Tibial nerve (tissue), 4 donors: Measurements from ENCODE around the gene ELMO1. TPM values are rescaled to one million over a fixed set of nuclear protein-coding genes. Genes with fewer than 3 reads are reported as not detected.

Source experiments
- DNase-seq, 2 donors: peaks; one replicate each; pipeline ENCODE4 v3.0.0-alpha.2; 2019; ENCODE audit warnings: low spot score in 2 of 2
- H3K27ac ChIP-seq, 4 donors: fragments of 200-600 bp; sonication (generic) in 3 of 4; one replicate each; pipeline ENCODE4 v1.5.1; 2017 to 2019; ENCODE audit warnings: mild to moderate bottlenecking in 1 of 4
- H3K27me3 ChIP-seq, 2 donors: fragments of 200-600 bp; sonication (generic) in 1 of 2; one replicate each; pipeline versions ENCODE4 v1.5.1 to v1.6.0; 2017 to 2019
- H3K36me3 ChIP-seq, 3 donors: fragments of 200-600 bp; sonication (generic); one replicate each; pipeline ENCODE4 v1.5.1; 2018 to 2019
- H3K4me1 ChIP-seq, 4 donors: fragments of 200-600 bp; sonication (generic) in 3 of 4; one replicate each; pipeline ENCODE4 v1.5.1; 2017 to 2019
- H3K4me3 ChIP-seq, 4 donors: fragments of 200-600 bp; sonication (generic) in 3 of 4; one replicate each; pipeline ENCODE4 v1.5.1; 2017 to 2019; ENCODE audit warnings: mild to moderate bottlenecking in 1 of 4, moderate library complexity in 1 of 4
- H3K9me3 ChIP-seq, 4 donors: fragments of 200-600 bp; sonication (generic) in 3 of 4; one replicate each; pipeline ENCODE4 v1.5.1; 2017 to 2019
- EP300 ChIP-seq, 2 donors: sonication (generic); formaldehyde crosslinking; IDR thresholded peaks; one replicate each; pipeline ENCODE4 v1.6.1; 2017; ENCODE audit warnings: antibody characterized with exemption in 2 of 2, mild to moderate bottlenecking in 1 of 2
- POLR2A ChIP-seq, 2 donors: fragments of 450-650 bp; IDR thresholded peaks; one replicate each; pipeline ENCODE4 v1.6.1; 2017; ENCODE audit warnings: antibody characterized with exemption in 2 of 2, mild to moderate bottlenecking in 2 of 2, moderate library complexity in 2 of 2
- WGBS, 2 donors: methylation state at CpG; one replicate each; pipeline ENCODE4 v1.1.5; 2018; 5-methylcytosine and 5-hydroxymethylcytosine counted together
- total RNA-seq, 4 donors: library from RNA; depleted of rRNA; stranded (reverse); fragments of >200 nt; gene quantifications; one replicate each; pipeline ENCODE4 v1.1.0, GENCODE V29; 2016
- TF ChIP-seq, protein P1 (sequence below), 5 experiments: fragments of 200-600 bp in 3 of 5; fragments of 450-650 bp in 2 of 5; sonication (generic) in 3 of 5; IDR thresholded peaks; one replicate each; pipeline ENCODE4 v1.5.1; 2016 to 2019; ENCODE audit warnings: antibody characterized with exemption in 5 of 5, mild to moderate bottlenecking in 3 of 5, moderate library complexity in 2 of 5

The ELMO1 gene
- total RNA-seq, 4 donors from 2014 or later: 196 to 328 (median 268) TPM

DNA sequence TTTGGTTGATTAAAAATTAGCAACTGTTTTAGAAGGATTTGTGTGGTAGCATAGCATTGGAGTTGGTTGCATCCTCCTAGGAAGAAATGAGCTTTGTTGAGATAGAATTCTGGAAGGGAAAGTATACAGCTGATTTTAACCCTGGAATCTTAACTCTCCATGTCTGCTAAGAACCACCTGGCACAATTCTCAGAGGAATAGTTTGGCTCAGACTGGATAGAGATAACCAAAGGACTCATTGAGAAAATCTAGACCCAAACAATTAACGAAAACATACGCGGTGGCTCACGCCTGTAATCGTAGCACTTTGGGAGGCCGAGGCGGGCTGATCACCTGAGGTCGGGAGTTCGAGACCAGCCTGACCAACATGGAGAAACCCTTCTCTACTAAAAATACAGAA is 625.3 kb downstream of the ELMO1 start:
- Histone ChIP-seq H3K4me3 (no peak overlapping the region), H3K36me3 (no peaks in the 10 kb centered on the region), H3K4me1 (no peaks in the 10 kb centered on the region), H3K27ac (no peak overlapping the region), H3K9me3 (no peaks in the 10 kb centered on the region), H3K27me3 (no peaks in the 10 kb centered on the region)
- TF ChIP-seq EP300 (IDR thresholded peaks at IDR 0.05): no peak
- TF ChIP-seq, protein P1, sequence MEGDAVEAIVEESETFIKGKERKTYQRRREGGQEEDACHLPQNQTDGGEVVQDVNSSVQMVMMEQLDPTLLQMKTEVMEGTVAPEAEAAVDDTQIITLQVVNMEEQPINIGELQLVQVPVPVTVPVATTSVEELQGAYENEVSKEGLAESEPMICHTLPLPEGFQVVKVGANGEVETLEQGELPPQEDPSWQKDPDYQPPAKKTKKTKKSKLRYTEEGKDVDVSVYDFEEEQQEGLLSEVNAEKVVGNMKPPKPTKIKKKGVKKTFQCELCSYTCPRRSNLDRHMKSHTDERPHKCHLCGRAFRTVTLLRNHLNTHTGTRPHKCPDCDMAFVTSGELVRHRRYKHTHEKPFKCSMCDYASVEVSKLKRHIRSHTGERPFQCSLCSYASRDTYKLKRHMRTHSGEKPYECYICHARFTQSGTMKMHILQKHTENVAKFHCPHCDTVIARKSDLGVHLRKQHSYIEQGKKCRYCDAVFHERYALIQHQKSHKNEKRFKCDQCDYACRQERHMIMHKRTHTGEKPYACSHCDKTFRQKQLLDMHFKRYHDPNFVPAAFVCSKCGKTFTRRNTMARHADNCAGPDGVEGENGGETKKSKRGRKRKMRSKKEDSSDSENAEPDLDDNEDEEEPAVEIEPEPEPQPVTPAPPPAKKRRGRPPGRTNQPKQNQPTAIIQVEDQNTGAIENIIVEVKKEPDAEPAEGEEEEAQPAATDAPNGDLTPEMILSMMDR (IDR thresholded peaks at IDR 0.05): no peak
- TF ChIP-seq POLR2A (IDR thresholded peaks at IDR 0.05): no peak
- no peak for DNase-seq
- WGBS, 2 donors: 94 to 96% methylated on average over 9 of the region's 9 CpGs

GRCh38 chr7:36821617-36822016 is 627.0 kb downstream of the ELMO1 start:
- DNase-seq: no peak
- H3K4me1 ChIP-seq: no peaks in the 10 kb centered on the region
- H3K9me3 ChIP-seq: no peaks in the 10 kb centered on the region
- no peaks in the 10 kb centered on the region for H3K36me3 ChIP-seq
- no peaks in the 10 kb centered on the region for H3K27me3 ChIP-seq
- TF ChIP-seq POLR2A (IDR thresholded peaks at IDR 0.05) (no peak), EP300 (IDR thresholded peaks at IDR 0.05) (no peak)
- TF ChIP-seq, protein P1 (IDR thresholded peaks at IDR 0.05): no peak
- H3K4me3 ChIP-seq: no peak overlapping the region
- no peak overlapping the region for H3K27ac ChIP-seq

DNA sequence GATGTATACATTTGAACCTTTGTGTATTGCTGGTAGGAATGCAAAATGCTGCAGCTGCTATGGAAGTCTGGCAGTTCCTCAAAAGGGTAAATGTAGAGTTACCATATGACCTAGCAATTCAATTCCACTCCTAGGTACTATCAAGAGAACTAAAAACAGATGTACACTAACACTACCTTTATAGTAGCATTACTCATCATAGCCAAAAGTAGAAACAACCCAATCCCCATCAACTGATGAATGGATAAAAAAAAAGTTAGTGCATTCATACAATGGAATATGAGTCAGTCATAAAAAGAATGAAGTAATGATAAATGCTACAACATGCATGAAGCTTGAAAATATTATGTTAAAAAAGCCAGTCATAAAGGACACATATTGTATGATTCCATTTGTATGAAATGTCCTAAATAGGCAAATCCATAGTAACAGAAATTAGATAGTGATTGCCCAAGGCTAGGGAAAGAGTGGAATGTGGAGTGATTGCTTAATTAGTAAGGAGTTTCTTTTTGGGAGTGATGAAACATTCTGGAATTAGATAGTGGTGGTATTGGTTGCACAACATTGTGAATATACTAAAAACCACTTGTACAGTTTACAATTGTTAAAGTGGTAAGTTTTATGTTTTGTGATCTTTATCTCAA is 628.0 kb downstream of the ELMO1 start:
- Histone ChIP-seq H3K9me3 (no peaks in the 10 kb centered on the region), H3K4me1 (no peaks in the 10 kb centered on the region), H3K27ac (no peak overlapping the region), H3K27me3 (no peaks in the 10 kb centered on the region), H3K36me3 (no peaks in the 10 kb centered on the region), H3K4me3 (no peak overlapping the region)
- TF ChIP-seq POLR2A (IDR thresholded peaks at IDR 0.05) (no peak), EP300 (IDR thresholded peaks at IDR 0.05) (peak in 1 of 2 donors; percentile 17)
- TF ChIP-seq, protein P1 (IDR thresholded peaks at IDR 0.05): no peak
- no peak for DNase-seq

- TF ChIP-seq POLR2A (IDR thresholded peaks at IDR 0.05) (no peak), EP300 (IDR thresholded peaks at IDR 0.05) (no peak)
- TF ChIP-seq, protein P1 (IDR thresholded peaks at IDR 0.05): no peak
- WGBS, 2 donors: 76 to 78% methylated on average over 1 of the region's 1 CpG
Observed at GRCh38 chr7:36819639-36820038, 629.0 kb downstream of the ELMO1 start.

GRCh38 chr7:36814311-36814710 is 634.4 kb downstream of the ELMO1 start:
- WGBS, 2 donors: 85 to 86% methylated on average over 4 of the region's 4 CpGs
- TF ChIP-seq, protein P1 (IDR thresholded peaks at IDR 0.05): no peak
- TF ChIP-seq EP300 (IDR thresholded peaks at IDR 0.05) (no peak), POLR2A (IDR thresholded peaks at IDR 0.05) (no peak)
- no peaks in the 10 kb centered on the region for H3K9me3 ChIP-seq
- H3K4me1 ChIP-seq: no peaks in the 10 kb centered on the region
- H3K36me3 ChIP-seq: no peaks in the 10 kb centered on the region
- DNase-seq: no peak
- no peak overlapping the region for H3K4me3 ChIP-seq
- H3K27ac ChIP-seq: no peak overlapping the region
- no peaks in the 10 kb centered on the region for H3K27me3 ChIP-seq

More at GRCh38 chr7:36819639-36820038, 629.0 kb downstream of the ELMO1 start:
- Histone ChIP-seq H3K4me1 (no peaks in the 10 kb centered on the region), H3K27me3 (no peaks in the 10 kb centered on the region), H3K4me3 (no peak overlapping the region), H3K9me3 (no peaks in the 10 kb centered on the region), H3K36me3 (no peaks in the 10 kb centered on the region), H3K27ac (no peak overlapping the region)
- DNase-seq: no peak
